GM18907 (cell line): Measurements from ENCODE around the gene DUSP10.

Experiments
- ATAC-seq: cut with Tn5 transposase; IDR thresholded peaks from one replicate; pipeline ENCODE4 v1.9.1; 2021; ENCODE audit warnings: mild to moderate bottlenecking, moderate library complexity; ENCODE audit not compliant: unreplicated experiment

The DUSP10 gene

GRCh38 chr1:221741703-221742554 is at the start of gene DUSP10:
Gene DUSP10, minus strand, starts transcription at chr1:221742089. Its CDS starts 2,345 bp downstream, at chr1:221739744.
- ATAC-seq: peak; percentile 89

GRCh38 chr1:221788466-221788865 is 46.6 kb upstream of the DUSP10 start:
- no peak for ATAC-seq

GRCh38 chr1:221786647-221787046 is 44.8 kb upstream of the DUSP10 start:
- ATAC-seq: no peak

DNA sequence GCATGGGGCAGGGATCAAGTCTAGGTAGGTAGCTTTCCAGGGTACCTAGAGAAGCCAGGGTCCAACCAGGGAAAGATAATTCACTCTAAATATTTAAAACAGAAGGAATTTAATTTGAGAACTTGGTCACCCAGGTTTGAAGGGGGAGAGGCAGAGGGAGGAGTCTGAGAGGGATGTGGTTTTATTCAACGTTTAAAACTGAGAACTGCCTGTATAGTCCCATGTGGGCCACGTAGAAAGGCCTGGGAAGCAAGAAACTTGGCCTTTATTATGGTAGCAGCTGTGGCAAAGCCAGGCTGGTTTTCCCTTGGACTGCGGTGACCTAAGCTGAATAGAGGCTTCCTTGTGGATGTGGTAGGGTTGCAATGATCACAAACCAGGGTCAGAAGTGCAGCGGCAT is 42.0 kb upstream of the DUSP10 start:
- ATAC-seq: peak; percentile 36

- peak; percentile 49 for ATAC-seq
Observed at GRCh38 chr1:221783437-221783836, 41.5 kb upstream of the DUSP10 start.

- no peak for ATAC-seq
Observed at GRCh38 chr1:221782970-221783369, 41.1 kb upstream of the DUSP10 start.

DNA sequence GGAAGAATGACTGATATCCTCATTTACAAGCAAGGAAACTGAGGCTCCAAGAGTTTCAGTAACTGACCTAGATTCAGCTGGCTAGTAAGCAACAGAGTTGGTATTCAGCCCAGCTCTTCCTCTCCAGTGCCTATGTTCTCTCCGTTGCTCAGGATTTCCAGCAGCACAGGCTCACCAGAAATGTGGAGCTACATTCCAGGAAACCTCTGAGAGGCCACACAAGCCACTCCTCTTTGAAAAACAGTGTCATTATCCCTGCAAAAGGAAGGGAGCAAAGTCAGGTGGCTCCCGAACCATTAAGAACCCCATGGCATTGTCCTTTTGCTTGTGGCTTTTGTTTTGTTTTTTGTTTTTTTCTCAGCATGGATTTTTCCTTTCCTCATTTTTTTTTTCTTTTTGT is 40.6 kb upstream of the DUSP10 start:
- no peak for ATAC-seq

GRCh38 chr1:221781102-221781755 is 39.3 kb upstream of the DUSP10 start:
- ATAC-seq: no peak

DNA sequence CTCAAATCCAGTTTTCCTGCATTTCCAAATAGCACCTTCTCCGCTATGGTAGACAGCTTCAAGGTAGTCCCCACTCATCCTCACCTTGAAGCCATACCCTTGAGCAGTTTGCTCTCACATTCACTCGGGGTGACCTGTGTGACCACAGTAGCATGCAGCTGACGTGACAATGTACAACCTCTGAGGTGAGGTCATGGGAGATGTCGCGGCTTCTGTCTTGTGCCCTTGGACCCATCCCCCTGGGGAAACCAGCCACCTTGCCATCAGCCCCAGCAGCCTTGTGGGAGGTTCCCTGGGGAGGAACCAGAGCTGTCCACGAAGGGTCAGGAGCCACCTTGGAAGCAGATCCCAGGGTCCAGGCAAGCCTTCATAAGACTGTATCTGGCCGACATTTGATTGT is 38.3 kb upstream of the DUSP10 start:
- no peak for ATAC-seq

GRCh38 chr1:221779771-221780170 is 37.9 kb upstream of the DUSP10 start:
- ATAC-seq: no peak

DNA sequence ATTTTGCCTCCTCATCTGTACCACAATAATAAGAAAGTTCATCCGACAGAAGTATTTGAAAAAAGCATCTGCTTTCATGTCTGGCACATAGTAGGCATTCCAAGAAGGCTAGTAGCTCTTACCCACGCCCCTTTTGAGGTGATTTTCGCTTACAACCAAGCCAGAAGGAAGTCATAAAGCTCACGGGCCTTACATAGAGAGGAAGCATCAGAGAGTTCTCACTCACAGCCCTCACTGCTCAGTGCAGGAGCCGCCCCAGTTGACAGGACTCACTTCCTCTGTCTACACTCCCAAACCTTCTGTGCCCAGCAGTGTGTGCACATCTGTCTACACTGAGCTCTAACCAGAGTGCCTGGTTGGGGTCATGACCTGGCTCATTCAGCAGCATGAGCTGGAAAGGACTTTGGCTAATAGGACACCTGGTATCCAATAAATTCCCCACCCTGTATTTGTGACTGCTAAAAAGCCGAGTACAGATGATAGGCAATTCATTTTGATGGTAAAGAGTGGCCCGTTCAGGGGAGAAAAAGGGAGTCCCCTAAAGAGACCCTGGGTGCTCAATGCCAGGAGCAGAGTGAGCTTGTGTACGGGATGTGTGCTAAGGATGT is 36.8 kb upstream of the DUSP10 start:
- ATAC-seq: peak; percentile 28

- ATAC-seq: peak; percentile 43
Observed at GRCh38 chr1:221778125-221778524, 36.2 kb upstream of the DUSP10 start.

- peak; percentile 75 for ATAC-seq
Observed at GRCh38 chr1:221777431-221778072, 35.7 kb upstream of the DUSP10 start.

- ATAC-seq: peak; percentile 34
Observed at GRCh38 chr1:221776495-221777301, 34.8 kb upstream of the DUSP10 start.

DNA sequence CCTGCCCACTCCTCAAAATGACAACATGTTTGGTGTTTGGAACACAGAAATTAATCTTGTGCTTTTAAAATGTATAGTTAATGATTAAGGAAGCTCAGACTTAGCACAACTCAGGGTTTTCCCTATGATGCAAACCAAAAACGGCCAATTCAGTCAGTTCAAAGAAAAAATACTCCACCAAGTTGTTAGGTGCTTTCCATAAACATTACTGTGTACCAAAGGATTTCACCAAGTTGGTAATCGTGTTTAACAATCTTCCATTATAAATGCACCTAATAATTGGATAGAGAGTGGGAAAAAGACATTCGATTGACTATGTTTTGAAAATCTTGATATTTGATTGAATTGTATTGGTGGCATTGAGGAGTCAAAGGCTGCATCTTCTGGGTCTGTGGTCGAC is 33.3 kb upstream of the DUSP10 start:
- ATAC-seq: no peak

GRCh38 chr1:221774054-221774842 is 32.4 kb upstream of the DUSP10 start:
- ATAC-seq: no peak

- no peak for ATAC-seq
Observed at GRCh38 chr1:221773383-221773782, 31.5 kb upstream of the DUSP10 start.

DNA sequence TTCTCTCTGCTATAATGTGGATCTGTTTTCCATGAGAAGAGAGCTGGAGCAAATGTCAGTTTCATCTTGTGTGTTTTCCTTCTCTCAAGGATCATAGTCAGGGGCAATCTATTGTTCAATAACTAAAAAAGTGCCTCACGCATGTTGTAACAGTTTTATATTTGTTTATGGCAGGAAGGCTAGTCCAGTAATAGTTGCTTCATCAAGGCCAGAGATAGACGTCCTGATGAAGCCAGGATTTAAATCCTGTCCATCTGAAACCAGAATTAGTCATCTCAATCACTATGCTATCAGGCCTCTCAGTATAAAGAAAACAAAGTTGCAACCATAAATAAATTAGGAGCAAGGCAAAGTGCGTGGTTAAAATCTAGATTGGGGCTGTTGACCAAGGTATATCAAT is 30.2 kb upstream of the DUSP10 start:
- ATAC-seq: no peak

GRCh38 chr1:221768444-221769066 is 26.7 kb upstream of the DUSP10 start:
- no peak for ATAC-seq
